Measurements from ENCODE around the gene EPHA7. TPM values are rescaled to one million over a fixed set of nuclear protein-coding genes. Genes with fewer than 3 reads are reported as not detected.

EPHA7 gene
- total and polyA plus RNA-seq, 2 donors (not counting 1 experiment from before 2014, with no cell fraction given): under 0.01 to 0.03 TPM

GRCh38 chr6:93300661-93301060 lies 118.7 kb downstream of the EPHA7 start:
- H3K9ac ChIP-seq (ENCODE audit: insufficient read depth, low read length): no peak overlapping the region
- no peaks in the 10 kb centered on the region for H4K20me1 ChIP-seq (ENCODE audit: control insufficient read depth, extremely low read depth, insufficient read depth, low read length)
- H3K79me2 ChIP-seq (ENCODE audit: control insufficient read depth, insufficient read depth, low read length): no peaks in the 10 kb centered on the region
- no peaks in the 10 kb centered on the region for H3K4me1 ChIP-seq (ENCODE audit: control insufficient read depth, extremely low read depth, insufficient read depth, low read length)
- H3K36me3 ChIP-seq (ENCODE audit: control insufficient read depth, insufficient read depth, low read length): no peaks in the 10 kb centered on the region
- TF ChIP-seq CTCF (conservative IDR thresholded peaks at IDR 0.05 in 1 of 2, IDR thresholded peaks at IDR 0.05 in 1 of 2; ENCODE audit: low read depth in 1 of 2, low read length in 2 of 2) (no peak), EZH2 (IDR thresholded peaks at IDR 0.05; ENCODE audit: low read length, missing control alignments) (no peak)
- H3K9me3 ChIP-seq (ENCODE audit: control insufficient read depth, insufficient read depth, low read depth, low read length): no peaks in the 10 kb centered on the region
- no peak overlapping the region for H2AFZ ChIP-seq (ENCODE audit: low read length)
- no peak for DNase-seq (ENCODE audit: low read depth in 2 of 2)
- no peak overlapping the region for H3K27ac ChIP-seq (ENCODE audit: insufficient read depth, low read length)
- H3K27me3 ChIP-seq (ENCODE audit: control insufficient read depth, insufficient read depth, low read length): no peaks in the 10 kb centered on the region
- no peak overlapping the region for H3K4me2 ChIP-seq (ENCODE audit: extremely low read depth, insufficient read depth, low read length)
- H3K4me3 ChIP-seq (replicated peaks in 1 of 4; ENCODE audit: control extremely low read depth in 1 of 4, insufficient read depth in 1 of 4, low read depth in 3 of 4, low read length in 4 of 4): no peak overlapping the region

GRCh38 chr6:93299622-93300021 lies 119.7 kb downstream of the EPHA7 start:
- no peaks in the 10 kb centered on the region for H3K4me1 ChIP-seq (ENCODE audit: control insufficient read depth, extremely low read depth, insufficient read depth, low read length)
- H3K27ac ChIP-seq (ENCODE audit: insufficient read depth, low read length): no peak overlapping the region
- DNase-seq (ENCODE audit: low read depth in 2 of 2): no peak
- H3K27me3 ChIP-seq (ENCODE audit: control insufficient read depth, insufficient read depth, low read length): no peaks in the 10 kb centered on the region
- no peaks in the 10 kb centered on the region for H4K20me1 ChIP-seq (ENCODE audit: control insufficient read depth, extremely low read depth, insufficient read depth, low read length)
- no peak overlapping the region for H3K9ac ChIP-seq (ENCODE audit: insufficient read depth, low read length)
- H3K36me3 ChIP-seq (ENCODE audit: control insufficient read depth, insufficient read depth, low read length): no peaks in the 10 kb centered on the region
- no peak overlapping the region for H2AFZ ChIP-seq (ENCODE audit: low read length)
- no peak overlapping the region for H3K4me3 ChIP-seq (replicated peaks in 1 of 4; ENCODE audit: control extremely low read depth in 1 of 4, insufficient read depth in 1 of 4, low read depth in 3 of 4, low read length in 4 of 4)
- H3K4me2 ChIP-seq (ENCODE audit: extremely low read depth, insufficient read depth, low read length): no peak overlapping the region
- TF ChIP-seq CTCF (conservative IDR thresholded peaks at IDR 0.05 in 1 of 2, IDR thresholded peaks at IDR 0.05 in 1 of 2; ENCODE audit: low read depth in 1 of 2, low read length in 2 of 2) (no peak), EZH2 (IDR thresholded peaks at IDR 0.05; ENCODE audit: low read length, missing control alignments) (no peak)
- H3K9me3 ChIP-seq (ENCODE audit: control insufficient read depth, insufficient read depth, low read depth, low read length): no peaks in the 10 kb centered on the region
- no peaks in the 10 kb centered on the region for H3K79me2 ChIP-seq (ENCODE audit: control insufficient read depth, insufficient read depth, low read length)

- Histone ChIP-seq H3K4me1 (ENCODE audit: control insufficient read depth, extremely low read depth, insufficient read depth, low read length) (no peaks in the 10 kb centered on the region), H3K79me2 (ENCODE audit: control insufficient read depth, insufficient read depth, low read length) (no peaks in the 10 kb centered on the region), H3K4me2 (ENCODE audit: extremely low read depth, insufficient read depth, low read length) (no peak overlapping the region), H3K9me3 (ENCODE audit: control insufficient read depth, insufficient read depth, low read depth, low read length) (no peaks in the 10 kb centered on the region), H2AFZ (ENCODE audit: low read length) (no peak overlapping the region), H3K27me3 (ENCODE audit: control insufficient read depth, insufficient read depth, low read length) (no peaks in the 10 kb centered on the region), H3K27ac (ENCODE audit: insufficient read depth, low read length) (no peak overlapping the region), H4K20me1 (ENCODE audit: control insufficient read depth, extremely low read depth, insufficient read depth, low read length) (no peaks in the 10 kb centered on the region), H3K4me3 (replicated peaks in 1 of 4; ENCODE audit: control extremely low read depth in 1 of 4, insufficient read depth in 1 of 4, low read depth in 3 of 4, low read length in 4 of 4) (no peak overlapping the region), H3K36me3 (ENCODE audit: control insufficient read depth, insufficient read depth, low read length) (no peaks in the 10 kb centered on the region), H3K9ac (ENCODE audit: insufficient read depth, low read length) (no peak overlapping the region)
- no peak for TF ChIP-seq CTCF (conservative IDR thresholded peaks at IDR 0.05 in 1 of 2, IDR thresholded peaks at IDR 0.05 in 1 of 2; ENCODE audit: low read depth in 1 of 2, low read length in 2 of 2)
- TF ChIP-seq EZH2 (IDR thresholded peaks at IDR 0.05; ENCODE audit: low read length, missing control alignments): no peak
- DNase-seq (ENCODE audit: low read depth in 2 of 2): no peak
Measured at GRCh38 chr6:93295631-93296030, 123.7 kb downstream of the EPHA7 start.
